ENCODE data around the gene ARHGAP23. TPM values are rescaled to one million over a fixed set of nuclear protein-coding genes. Genes with fewer than 3 reads are reported as not detected.

ARHGAP23 gene
- total RNA-seq, 3 donors from 2014 or later (not counting 1 experiment from before 2014, with no cell fraction given) = 0.19 to 1.8 (median 1.7) TPM

GRCh38 chr17:38559880-38560230, 131.6 kb downstream of the ARHGAP23 start:
- ATAC-seq (no peak), DNase-seq (peak in 1 of 2 donors; percentile 31)
- H3K27ac ChIP-seq (ENCODE audit: low read length) = no peak overlapping the region
- H3K4me1 Mint-ChIP-seq = peaks cover 17 to 38% of the 10 kb centered on the region in 2 donors
- H3K27ac Mint-ChIP-seq = no peak overlapping the region
- no peak for TF ChIP-seq CTCF (IDR thresholded peaks at IDR 0.05)
- H3K27me3 Mint-ChIP-seq (ENCODE audit: low read depth in 2 of 2) = peaks cover 27 to 47% of the 10 kb centered on the region in 2 donors
- intact Hi-C loops (cut with micrococcal nuclease) = loop anchor here (5.0 kb wide), 1 partner anchor 192 kb away; the partner anchor contains the start of gene PSMB3
- no peaks in the 10 kb centered on the region for H3K36me3 ChIP-seq (ENCODE audit: control insufficient read depth, insufficient read depth, low read length)
- H3K9me3 Mint-ChIP-seq = no peaks in the 10 kb centered on the region
- H3K4me1 ChIP-seq (ENCODE audit: control insufficient read depth, insufficient read depth, low read length) = peaks cover 55% of the 10 kb centered on the region
- H3K4me3 ChIP-seq (ENCODE audit: low read length) = no peak overlapping the region
- H3K27me3 ChIP-seq (ENCODE audit: control insufficient read depth, insufficient read depth, low read length) = peaks cover 40% of the 10 kb centered on the region
- H3K9me3 ChIP-seq (ENCODE audit: control insufficient read depth, insufficient read depth, low read length) = no peaks in the 10 kb centered on the region
- WGBS (ENCODE audit: insufficient coverage) = 19% methylated on average over 5 of the region's 6 CpGs
- H3K36me3 Mint-ChIP-seq = no peaks in the 10 kb centered on the region
- H3K4me3 Mint-ChIP-seq = no peak overlapping the region

- peak in 1 of 2 donors; percentile 63 for DNase-seq
- intact Hi-C loops (cut with micrococcal nuclease) = no loop called here
These were observed 132.4 kb downstream of the ARHGAP23 start for GRCh38 chr17:38560503-38561318.

GRCh38 chr17:38561416-38562214, 133.4 kb downstream of the ARHGAP23 start:
- Histone ChIP-seq H3K27ac (ENCODE audit: low read length) (no peak overlapping the region), H3K36me3 (ENCODE audit: control insufficient read depth, insufficient read depth, low read length) (no peaks in the 10 kb centered on the region), H3K27me3 (ENCODE audit: control insufficient read depth, insufficient read depth, low read length) (peaks cover 55% of the 10 kb centered on the region), H3K4me3 (ENCODE audit: low read length) (no peak overlapping the region), H3K9me3 (ENCODE audit: control insufficient read depth, insufficient read depth, low read length) (no peaks in the 10 kb centered on the region), H3K4me1 (ENCODE audit: control insufficient read depth, insufficient read depth, low read length) (peaks cover 55% of the 10 kb centered on the region)
- Mint-ChIP-seq H3K9me3 (no peaks in the 10 kb centered on the region), H3K27me3 (ENCODE audit: low read depth in 2 of 2) (peaks cover 30 to 48% of the 10 kb centered on the region in 2 donors), H3K4me3 (no peak overlapping the region), H3K36me3 (no peaks in the 10 kb centered on the region), H3K27ac (no peak overlapping the region), H3K4me1 (peaks cover 17 to 38% of the 10 kb centered on the region in 2 donors)
- TF ChIP-seq CTCF (IDR thresholded peaks at IDR 0.05) = no peak
- intact Hi-C loops (cut with micrococcal nuclease) = no loop called here
- WGBS (ENCODE audit: insufficient coverage) = 10% methylated on average over 105 of the region's 105 CpGs
- no peak for DNase-seq
- no peak for ATAC-seq

More at GRCh38 chr17:38560503-38561318, 132.4 kb downstream of the ARHGAP23 start:
- ATAC-seq = no peak
- peaks cover 25 to 49% of the 10 kb centered on the region in 2 donors for H3K27me3 Mint-ChIP-seq (ENCODE audit: low read depth in 2 of 2)
- H3K27ac Mint-ChIP-seq = no peak overlapping the region
- Histone ChIP-seq H3K27me3 (ENCODE audit: control insufficient read depth, insufficient read depth, low read length) (peaks cover 47% of the 10 kb centered on the region), H3K27ac (ENCODE audit: low read length) (no peak overlapping the region), H3K4me3 (ENCODE audit: low read length) (no peak overlapping the region), H3K9me3 (ENCODE audit: control insufficient read depth, insufficient read depth, low read length) (no peaks in the 10 kb centered on the region), H3K36me3 (ENCODE audit: control insufficient read depth, insufficient read depth, low read length) (no peaks in the 10 kb centered on the region), H3K4me1 (ENCODE audit: control insufficient read depth, insufficient read depth, low read length) (peaks cover 55% of the 10 kb centered on the region)
- no peak for TF ChIP-seq CTCF (IDR thresholded peaks at IDR 0.05)
- WGBS (ENCODE audit: insufficient coverage) = 17% methylated on average over 15 of the region's 15 CpGs
- peaks cover 17 to 38% of the 10 kb centered on the region in 2 donors for H3K4me1 Mint-ChIP-seq
- no peaks in the 10 kb centered on the region for H3K36me3 Mint-ChIP-seq
- H3K9me3 Mint-ChIP-seq = no peaks in the 10 kb centered on the region
- H3K4me3 Mint-ChIP-seq = peak overlapping the region; percentile 72

Other genes starting within 250 kb of the ARHGAP23 start
- gene TBC1D3, start 235.9 kb upstream of the ARHGAP23 start, total RNA-seq = not detected
- 10 to 100 TPM; 11.5 to 14.2 (median 12.6) TPM for gene MRPL45, start 131.3 kb upstream of the ARHGAP23 start, total RNA-seq
- not detected for gene GPR179, start 84.5 kb upstream of the ARHGAP23 start, total RNA-seq
- 10 to 100 TPM; 13.6 to 31.8 (median 21.2) TPM for gene SOCS7, start 76.6 kb upstream of the ARHGAP23 start, total RNA-seq
- gene SRCIN1, start 177.5 kb downstream of the ARHGAP23 start, total RNA-seq = under 1 TPM in 2 of 3 donors, not detected in 1; 0.28 to 0.50 TPM
- gene EPOP, start 246.5 kb downstream of the ARHGAP23 start, total RNA-seq = 1 to 10 TPM in 2 of 3 donors, under 1 TPM in 1; 0.66 to 1.9 (median 1.1) TPM